ENCODE data around the gene ZNF625. TPM values are rescaled to one million over a fixed set of nuclear protein-coding genes. Genes with fewer than 3 reads are reported as not detected.

Gene ZNF625
- total and polyA plus RNA-seq, 2 experiments from 2014 or later, result 2.3 to 10.3 TPM

DNA sequence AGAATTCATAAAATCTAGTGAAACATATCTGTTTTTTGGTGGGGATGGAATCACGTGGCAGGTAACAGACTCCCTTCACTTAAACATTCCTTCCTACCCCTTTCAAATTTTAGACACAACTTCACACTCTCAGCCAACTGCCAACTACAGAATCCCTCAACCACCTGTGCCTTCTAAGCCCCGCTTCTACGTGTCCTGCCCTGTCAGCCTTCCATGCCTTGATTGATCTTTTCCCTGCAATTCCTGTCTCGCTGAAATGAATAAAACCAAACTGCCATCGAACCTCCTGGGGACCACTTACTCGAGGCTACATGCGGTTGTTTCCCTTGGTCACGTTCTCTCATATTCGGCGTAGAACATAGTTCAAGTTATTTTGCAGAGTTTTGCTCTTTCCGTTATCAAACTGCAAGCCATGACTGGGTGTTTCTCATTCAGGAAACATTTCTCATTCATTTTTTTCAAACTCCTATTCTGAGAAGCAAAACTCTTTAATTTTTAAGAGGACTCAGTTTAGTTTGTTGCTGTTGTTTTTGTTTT, 1.1 kb downstream of the ZNF625 start:
- Histone ChIP-seq H3K27me3 (no peaks in the 10 kb centered on the region), H3K4me2 (peak overlapping the region; percentile 82), H3K27ac (peak overlapping the region; percentile 95), H4K20me1 (ENCODE audit: insufficient read depth, poor library complexity, severe bottlenecking) (peaks cover 6% of the 10 kb centered on the region), H3K9me3 (ENCODE audit: low read depth) (no peaks in the 10 kb centered on the region), H3K9me2 (replicated peaks; ENCODE audit: insufficient read depth) (no peaks in the 10 kb centered on the region), H2AFZ (peak overlapping the region; percentile 87), H3K4me1 (ENCODE audit: insufficient read depth) (no peaks in the 10 kb centered on the region), H3K36me3 (replicated peaks; ENCODE audit: insufficient read depth, low read depth) (no peaks in the 10 kb centered on the region), H3K79me2 (peaks cover 54% of the 10 kb centered on the region), H3K4me3 (peak overlapping the region; percentile 76)
- TF ChIP-seq, protein P1, sequence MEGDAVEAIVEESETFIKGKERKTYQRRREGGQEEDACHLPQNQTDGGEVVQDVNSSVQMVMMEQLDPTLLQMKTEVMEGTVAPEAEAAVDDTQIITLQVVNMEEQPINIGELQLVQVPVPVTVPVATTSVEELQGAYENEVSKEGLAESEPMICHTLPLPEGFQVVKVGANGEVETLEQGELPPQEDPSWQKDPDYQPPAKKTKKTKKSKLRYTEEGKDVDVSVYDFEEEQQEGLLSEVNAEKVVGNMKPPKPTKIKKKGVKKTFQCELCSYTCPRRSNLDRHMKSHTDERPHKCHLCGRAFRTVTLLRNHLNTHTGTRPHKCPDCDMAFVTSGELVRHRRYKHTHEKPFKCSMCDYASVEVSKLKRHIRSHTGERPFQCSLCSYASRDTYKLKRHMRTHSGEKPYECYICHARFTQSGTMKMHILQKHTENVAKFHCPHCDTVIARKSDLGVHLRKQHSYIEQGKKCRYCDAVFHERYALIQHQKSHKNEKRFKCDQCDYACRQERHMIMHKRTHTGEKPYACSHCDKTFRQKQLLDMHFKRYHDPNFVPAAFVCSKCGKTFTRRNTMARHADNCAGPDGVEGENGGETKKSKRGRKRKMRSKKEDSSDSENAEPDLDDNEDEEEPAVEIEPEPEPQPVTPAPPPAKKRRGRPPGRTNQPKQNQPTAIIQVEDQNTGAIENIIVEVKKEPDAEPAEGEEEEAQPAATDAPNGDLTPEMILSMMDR (IDR thresholded peaks at IDR 0.05; ENCODE audit: poor library complexity), result no peak
- TF ChIP-seq EZH2 (IDR thresholded peaks at IDR 0.05; ENCODE audit: borderline replicate concordance) (no peak), EZH2phosphoT487 (IDR thresholded peaks at IDR 0.05; ENCODE audit: low read depth, severe bottlenecking, unreplicated experiment) (no peak)
- WGBS (ENCODE audit: low lambda C conversion rate, missing lambda C conversion rate), result 27% methylated on average over 11 of the region's 11 CpGs
- DNase-seq (ENCODE audit: low spot score), result no peak

DNA sequence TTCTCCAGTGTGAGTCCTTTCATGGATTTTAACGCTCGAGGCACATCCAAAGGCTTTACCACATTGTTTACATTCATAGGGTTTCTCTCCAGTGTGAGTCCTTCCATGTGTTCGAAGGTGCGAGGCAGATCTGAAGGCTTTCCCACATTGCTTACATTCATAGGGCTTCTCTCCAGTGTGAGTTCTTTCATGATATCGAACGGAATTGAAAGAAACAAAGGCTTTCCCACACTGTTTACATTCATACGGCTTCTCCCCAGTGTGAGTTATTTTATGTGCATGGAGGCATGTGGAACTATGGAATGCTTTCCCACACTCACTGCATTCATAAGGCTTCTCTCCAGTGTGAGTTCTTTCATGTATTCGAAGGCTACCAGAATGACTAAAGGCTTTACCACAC, 11.2 kb downstream of the ZNF625 start:
- no peak overlapping the region for H3K4me3 ChIP-seq
- no peaks in the 10 kb centered on the region for H4K20me1 ChIP-seq (ENCODE audit: insufficient read depth, poor library complexity, severe bottlenecking)
- H3K4me2 ChIP-seq, result no peak overlapping the region
- peaks cover 24% of the 10 kb centered on the region for H3K79me2 ChIP-seq
- DNase-seq (ENCODE audit: low spot score), result no peak
- peaks cover 8% of the 10 kb centered on the region for H3K36me3 ChIP-seq (replicated peaks; ENCODE audit: insufficient read depth, low read depth)
- TF ChIP-seq, protein P1 (IDR thresholded peaks at IDR 0.05; ENCODE audit: poor library complexity), result no peak
- no peak for TF ChIP-seq EZH2 (IDR thresholded peaks at IDR 0.05; ENCODE audit: borderline replicate concordance)
- no peak for TF ChIP-seq EZH2phosphoT487 (IDR thresholded peaks at IDR 0.05; ENCODE audit: low read depth, severe bottlenecking, unreplicated experiment)
- H3K27ac ChIP-seq, result no peak overlapping the region
- 97% methylated on average over 8 of the region's 8 CpGs for WGBS (ENCODE audit: low lambda C conversion rate, missing lambda C conversion rate)
- H3K27me3 ChIP-seq, result no peaks in the 10 kb centered on the region
- no peaks in the 10 kb centered on the region for H3K9me2 ChIP-seq (replicated peaks; ENCODE audit: insufficient read depth)
- peaks cover 4% of the 10 kb centered on the region for H3K9me3 ChIP-seq (ENCODE audit: low read depth)
- peaks cover 5% of the 10 kb centered on the region for H3K4me1 ChIP-seq (ENCODE audit: insufficient read depth)
- H2AFZ ChIP-seq, result no peak overlapping the region

DNA sequence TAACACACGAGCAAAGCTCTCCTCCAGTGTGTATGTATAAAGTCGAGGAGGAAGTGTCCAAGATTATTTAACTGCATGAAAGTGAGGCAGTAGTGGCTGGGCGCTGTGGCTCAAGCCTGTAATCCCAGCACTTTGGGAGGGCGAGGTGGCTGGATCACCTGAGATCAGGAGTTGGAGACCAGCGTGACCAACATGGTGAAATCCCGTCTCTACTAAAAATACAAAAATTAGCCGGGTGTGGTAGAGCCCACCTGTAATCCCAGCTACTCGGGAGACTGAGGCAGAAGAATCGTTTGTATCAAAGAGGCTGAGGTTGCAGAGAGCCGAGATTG, 15.2 kb downstream of the ZNF625 start:
- WGBS (ENCODE audit: low lambda C conversion rate, missing lambda C conversion rate), result 63% methylated on average over 10 of the region's 10 CpGs
- TF ChIP-seq EZH2phosphoT487 (IDR thresholded peaks at IDR 0.05; ENCODE audit: low read depth, severe bottlenecking, unreplicated experiment) (no peak), EZH2 (IDR thresholded peaks at IDR 0.05; ENCODE audit: borderline replicate concordance) (no peak)
- TF ChIP-seq, protein P1 (IDR thresholded peaks at IDR 0.05; ENCODE audit: poor library complexity), result no peak
- Histone ChIP-seq H3K9me3 (ENCODE audit: low read depth) (peaks cover 4% of the 10 kb centered on the region), H3K4me1 (ENCODE audit: insufficient read depth) (peaks cover 5% of the 10 kb centered on the region), H3K4me3 (no peak overlapping the region), H3K27ac (no peak overlapping the region), H3K9me2 (replicated peaks; ENCODE audit: insufficient read depth) (no peaks in the 10 kb centered on the region), H3K79me2 (peaks cover 32% of the 10 kb centered on the region), H2AFZ (no peak overlapping the region), H3K4me2 (no peak overlapping the region), H4K20me1 (ENCODE audit: insufficient read depth, poor library complexity, severe bottlenecking) (no peaks in the 10 kb centered on the region), H3K27me3 (no peaks in the 10 kb centered on the region), H3K36me3 (replicated peaks; ENCODE audit: insufficient read depth, low read depth) (no peaks in the 10 kb centered on the region)
- no peak for DNase-seq (ENCODE audit: low spot score)

Data from hepatocyte (in vitro differentiated cells).